ENCODE data around the gene CRKL. TPM values are rescaled to one million over a fixed set of nuclear protein-coding genes. Genes with fewer than 3 reads are reported as not detected.
"Not testable (repeated sequence)": the region's sequence is repeated elsewhere in the genome, so short reads cannot be mapped to it uniquely, and the experiment has no call there.

Gene CRKL
- total RNA-seq, 4 donors from 2014 or later = 29.4 to 74.2 (median 57.6) TPM

DNA sequence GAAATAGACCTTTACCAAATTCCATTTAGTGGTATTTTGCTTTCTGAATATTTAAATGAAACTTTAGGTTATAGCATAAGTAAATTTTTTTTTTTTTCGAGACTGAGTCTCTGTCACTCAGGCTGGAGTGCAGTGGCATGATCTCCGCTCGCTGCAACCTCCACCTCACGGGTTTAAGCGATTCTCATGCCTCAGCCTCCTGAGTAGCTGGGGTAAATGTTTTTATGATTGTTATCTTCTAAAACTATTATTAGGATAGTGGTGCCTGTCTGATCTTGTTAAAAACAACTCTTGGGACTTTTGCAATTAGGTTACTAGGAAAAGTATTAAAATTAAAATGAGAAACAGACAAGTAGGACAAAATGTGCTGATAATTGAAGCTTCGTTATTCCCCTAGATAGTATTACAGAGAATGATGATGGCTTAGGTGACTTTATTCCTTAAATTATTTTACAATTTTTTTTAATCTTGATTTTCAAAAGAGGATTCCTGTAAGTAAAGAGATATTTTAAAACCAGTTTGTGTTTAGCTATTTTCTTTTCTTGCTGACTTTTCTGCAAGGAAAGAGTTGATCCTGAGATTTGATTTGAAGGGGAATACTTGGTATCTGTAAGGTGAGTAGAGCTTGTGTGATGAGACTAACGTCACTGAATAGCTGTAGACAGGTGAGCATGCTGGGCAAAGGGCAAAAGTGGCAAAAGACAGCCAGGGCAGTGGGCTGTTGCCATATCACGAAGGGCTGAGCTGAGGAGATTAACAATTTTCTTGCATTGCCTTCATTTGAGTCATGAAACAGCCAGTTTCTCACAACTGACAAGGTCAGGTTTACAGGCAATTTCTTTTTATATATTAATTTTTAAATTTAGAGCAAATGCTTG is 20.8 kb downstream of the CRKL start:
- Histone ChIP-seq H3K4me3 (no peak overlapping the region), H3K36me3 (no peaks in the 10 kb centered on the region), H3K4me1 (peaks cover 0 to 5% of the 10 kb centered on the region in 2 donors), H3K27me3 (no peaks in the 10 kb centered on the region), H3K9me3 (no peaks in the 10 kb centered on the region), H3K27ac (no peak overlapping the region)
- no peak for TF ChIP-seq POLR2A (IDR thresholded peaks at IDR 0.05)
- TF ChIP-seq, protein P1, sequence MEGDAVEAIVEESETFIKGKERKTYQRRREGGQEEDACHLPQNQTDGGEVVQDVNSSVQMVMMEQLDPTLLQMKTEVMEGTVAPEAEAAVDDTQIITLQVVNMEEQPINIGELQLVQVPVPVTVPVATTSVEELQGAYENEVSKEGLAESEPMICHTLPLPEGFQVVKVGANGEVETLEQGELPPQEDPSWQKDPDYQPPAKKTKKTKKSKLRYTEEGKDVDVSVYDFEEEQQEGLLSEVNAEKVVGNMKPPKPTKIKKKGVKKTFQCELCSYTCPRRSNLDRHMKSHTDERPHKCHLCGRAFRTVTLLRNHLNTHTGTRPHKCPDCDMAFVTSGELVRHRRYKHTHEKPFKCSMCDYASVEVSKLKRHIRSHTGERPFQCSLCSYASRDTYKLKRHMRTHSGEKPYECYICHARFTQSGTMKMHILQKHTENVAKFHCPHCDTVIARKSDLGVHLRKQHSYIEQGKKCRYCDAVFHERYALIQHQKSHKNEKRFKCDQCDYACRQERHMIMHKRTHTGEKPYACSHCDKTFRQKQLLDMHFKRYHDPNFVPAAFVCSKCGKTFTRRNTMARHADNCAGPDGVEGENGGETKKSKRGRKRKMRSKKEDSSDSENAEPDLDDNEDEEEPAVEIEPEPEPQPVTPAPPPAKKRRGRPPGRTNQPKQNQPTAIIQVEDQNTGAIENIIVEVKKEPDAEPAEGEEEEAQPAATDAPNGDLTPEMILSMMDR (IDR thresholded peaks at IDR 0.05) = no peak
- intact Hi-C loops (cut with DNase I; ENCODE audit: low total_unique reads) = no loop called here
- DNase-seq = no peak

DNA sequence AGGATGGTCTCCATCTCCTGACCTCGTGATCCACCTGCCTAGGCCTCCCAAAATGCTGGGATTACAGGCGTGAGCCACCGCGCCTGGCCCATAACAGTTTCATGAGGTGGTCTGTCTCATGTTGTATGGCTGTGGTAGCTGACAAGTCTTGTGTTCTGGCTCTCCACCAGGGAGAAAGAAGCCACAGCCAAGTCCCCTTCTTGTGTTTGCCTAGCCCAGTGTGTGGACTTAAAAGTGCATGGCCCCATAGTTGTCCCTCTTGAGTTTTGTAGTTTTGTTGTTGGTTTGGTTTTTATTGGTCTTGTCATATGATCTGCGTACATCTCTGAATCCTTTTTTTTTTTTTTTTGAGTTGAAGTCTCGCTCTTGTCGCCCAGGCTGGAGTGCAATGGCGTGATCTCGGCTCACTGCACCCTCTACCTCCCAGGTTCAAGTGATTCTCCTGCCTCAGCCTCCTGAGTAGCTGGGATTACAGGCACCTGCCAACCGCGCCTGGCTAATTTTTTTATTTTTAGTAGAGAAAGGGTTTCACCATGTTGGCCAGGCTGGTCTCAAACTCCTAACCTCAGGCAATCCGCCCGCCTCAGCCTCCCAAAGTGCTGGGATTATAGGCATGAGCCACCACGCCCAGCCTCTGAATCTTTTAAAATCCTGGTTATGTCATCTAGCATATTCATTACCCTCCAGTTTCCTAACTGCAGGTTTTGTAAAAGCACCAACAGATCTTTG is 22.4 kb downstream of the CRKL start:
- H3K4me3 ChIP-seq; H3K27ac ChIP-seq; H3K36me3 ChIP-seq; intact Hi-C loops (cut with DNase I; ENCODE audit: low total_unique reads); DNase-seq; H3K4me1 ChIP-seq; H3K27me3 ChIP-seq; H3K9me3 ChIP-seq: not testable (repeated sequence)

DNA sequence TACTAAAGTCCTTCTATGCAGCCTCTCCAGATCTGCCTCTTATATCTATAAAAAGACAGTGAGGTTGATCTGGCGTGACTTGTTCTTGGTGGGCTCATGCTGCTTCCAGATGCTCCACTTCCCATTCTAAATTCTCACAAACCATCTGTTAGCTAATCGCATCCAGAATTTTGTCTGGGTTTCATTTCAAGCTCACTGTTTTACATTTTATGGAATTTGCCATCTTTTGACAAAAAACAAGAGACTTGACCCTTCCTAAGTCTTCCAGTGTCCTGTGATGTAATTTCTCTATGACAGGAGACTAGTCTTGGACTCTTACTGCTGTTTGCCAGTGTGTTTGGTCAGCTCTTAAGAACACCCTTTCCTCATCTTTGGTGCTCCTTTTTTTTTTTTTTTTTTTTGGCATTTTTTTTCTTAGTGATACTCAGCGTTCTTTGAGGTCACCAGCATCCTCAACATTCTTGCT is 23.0 kb downstream of the CRKL start:
- intact Hi-C loops (cut with DNase I; ENCODE audit: low total_unique reads) = no loop called here

DNA sequence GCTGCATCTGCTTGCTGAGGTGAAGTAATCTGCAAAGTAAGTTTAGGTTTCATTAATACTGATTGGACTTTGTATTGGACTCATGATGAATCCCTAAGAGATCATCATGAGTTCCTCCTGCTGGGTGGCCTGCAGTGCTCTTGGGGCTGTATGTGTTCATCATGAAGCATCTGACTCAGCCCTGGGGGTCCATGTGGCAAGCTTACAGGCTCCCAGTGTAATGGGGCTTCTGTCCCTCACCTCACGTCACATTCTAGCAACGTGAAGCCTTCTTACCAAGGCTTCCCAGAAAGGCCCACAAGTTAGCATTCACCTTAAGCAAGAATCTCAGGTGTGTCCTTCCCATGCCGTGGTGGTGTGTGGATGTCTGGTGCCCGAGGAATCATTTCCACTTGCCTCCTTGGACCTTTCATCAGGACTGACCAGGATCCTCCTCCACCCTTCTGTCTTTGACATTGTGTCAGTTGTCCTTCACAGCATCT is 23.7 kb downstream of the CRKL start:
- Histone ChIP-seq H3K4me3 (no peak overlapping the region), H3K27ac (no peak overlapping the region), H3K4me1 (peaks cover 0 to 5% of the 10 kb centered on the region in 2 donors), H3K27me3 (no peaks in the 10 kb centered on the region), H3K36me3 (no peaks in the 10 kb centered on the region), H3K9me3 (no peaks in the 10 kb centered on the region)
- no peak for TF ChIP-seq POLR2A (IDR thresholded peaks at IDR 0.05)
- TF ChIP-seq, protein P1 (IDR thresholded peaks at IDR 0.05) = no peak
- intact Hi-C loops (cut with DNase I; ENCODE audit: low total_unique reads) = no loop called here
- no peak for DNase-seq

More for the DNA sequence above, 23.0 kb downstream of the CRKL start:
- H3K27me3 ChIP-seq = no peaks in the 10 kb centered on the region
- no peak overlapping the region for H3K4me3 ChIP-seq
- peaks cover 0 to 5% of the 10 kb centered on the region in 2 donors for H3K4me1 ChIP-seq
- DNase-seq = no peak
- H3K9me3 ChIP-seq = no peaks in the 10 kb centered on the region
- H3K27ac ChIP-seq = no peak overlapping the region
- no peaks in the 10 kb centered on the region for H3K36me3 ChIP-seq
- no peak for TF ChIP-seq POLR2A (IDR thresholded peaks at IDR 0.05)
- TF ChIP-seq, protein P1 (IDR thresholded peaks at IDR 0.05) = no peak

DNA sequence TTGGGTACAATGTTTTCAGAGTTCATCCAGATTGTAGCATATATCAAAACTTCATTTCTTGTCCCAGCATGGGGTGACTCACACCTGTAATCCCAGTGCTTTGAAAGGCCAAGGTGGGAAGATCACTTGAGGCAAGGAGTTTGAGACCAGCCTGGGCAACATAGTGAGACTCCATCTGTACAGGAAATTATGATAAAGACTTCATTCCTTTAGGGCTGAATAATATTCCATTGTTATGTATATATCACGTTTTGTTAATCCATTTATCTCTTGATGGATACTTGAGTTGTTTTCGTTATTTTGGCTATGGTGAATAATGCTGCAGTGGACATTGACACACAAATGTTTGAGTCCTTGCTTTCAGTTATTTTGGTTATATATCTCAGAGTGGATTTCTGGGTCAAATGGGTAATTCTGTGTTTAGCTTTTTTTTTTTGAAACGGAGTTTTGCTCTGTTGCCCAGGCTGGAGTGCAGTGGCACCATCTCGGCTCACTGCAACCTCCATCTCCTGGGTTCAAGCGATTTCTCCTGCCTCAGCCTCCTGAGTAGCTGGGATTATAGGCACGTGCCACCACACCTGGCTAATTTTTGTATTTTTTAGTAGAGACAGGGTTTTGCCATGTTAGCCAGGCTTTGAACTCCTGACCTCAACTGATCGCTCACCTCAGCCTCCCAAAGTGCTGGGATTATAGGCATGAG is 25.1 kb downstream of the CRKL start:
- H3K27me3 ChIP-seq; H3K36me3 ChIP-seq; H3K9me3 ChIP-seq; H3K4me3 ChIP-seq; H3K27ac ChIP-seq; DNase-seq; intact Hi-C loops (cut with DNase I; ENCODE audit: low total_unique reads); H3K4me1 ChIP-seq: not testable (repeated sequence)
